ENCODE data around the gene POU2AF3. TPM values are rescaled to one million over a fixed set of nuclear protein-coding genes. Genes with fewer than 3 reads are reported as not detected.

The POU2AF3 gene
- total RNA-seq, 1 experiment from 2014 or later = 8.6 TPM

DNA sequence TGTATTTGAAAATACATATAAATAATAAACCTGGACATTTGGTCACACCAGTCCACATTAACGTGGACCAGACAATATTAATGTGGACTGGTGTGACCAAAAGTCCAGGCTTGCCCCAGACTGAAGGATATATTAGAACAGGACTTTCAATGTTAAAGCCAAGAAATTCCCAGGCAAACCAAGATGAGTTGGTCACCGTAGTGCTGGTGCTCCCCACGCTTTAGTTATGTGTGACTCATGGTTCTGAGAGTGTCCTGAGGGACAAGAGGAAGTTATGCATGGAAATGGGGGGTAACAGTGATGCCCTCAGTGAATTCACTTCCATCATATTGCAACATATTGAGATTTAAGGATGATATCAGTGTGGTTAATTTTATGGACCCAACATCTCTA lies 49.4 kb downstream of the POU2AF3 start:
- Mint-ChIP-seq H3K36me3 (ENCODE audit: insufficient read depth, unreplicated experiment) (peaks cover 6% of the 10 kb centered on the region), H3K27me3 (ENCODE audit: insufficient read depth, unreplicated experiment) (no peaks in the 10 kb centered on the region), H3K27ac (ENCODE audit: unreplicated experiment) (no peak overlapping the region), H3K9me3 (ENCODE audit: unreplicated experiment) (no peaks in the 10 kb centered on the region), H3K4me3 (ENCODE audit: unreplicated experiment) (no peak overlapping the region), H3K4me1 (ENCODE audit: low read depth, unreplicated experiment) (peaks cover 33% of the 10 kb centered on the region)
- BruUV-seq (replicated peaks) = no TSS peak
- intact Hi-C loops (cut with micrococcal nuclease; ENCODE audit: unreplicated experiment) = no loop called here
- H3K27me3 ChIP-seq (replicated peaks; ENCODE audit: control insufficient read depth, insufficient read depth, low read length) = no peaks in the 10 kb centered on the region
- H3K4me3 ChIP-seq (ENCODE audit: low read depth, low read length) = no peak overlapping the region
- H3K9me3 ChIP-seq = no peaks in the 10 kb centered on the region
- no peaks in the 10 kb centered on the region for H3K36me3 ChIP-seq (ENCODE audit: control insufficient read depth, insufficient read depth, low read length)
- ChIA-PET CTCF (no interaction called here), POLR2A (no interaction called here)
- DNase-seq = no peak
- no peak for TF ChIP-seq CTCF (IDR thresholded peaks at IDR 0.05; ENCODE audit: insufficient read depth in 1 of 2, low read depth in 1 of 2, low read length in 1 of 2, severe bottlenecking in 1 of 2, unreplicated experiment in 1 of 2)
- peaks cover 37% of the 10 kb centered on the region for H3K4me1 ChIP-seq

DNA sequence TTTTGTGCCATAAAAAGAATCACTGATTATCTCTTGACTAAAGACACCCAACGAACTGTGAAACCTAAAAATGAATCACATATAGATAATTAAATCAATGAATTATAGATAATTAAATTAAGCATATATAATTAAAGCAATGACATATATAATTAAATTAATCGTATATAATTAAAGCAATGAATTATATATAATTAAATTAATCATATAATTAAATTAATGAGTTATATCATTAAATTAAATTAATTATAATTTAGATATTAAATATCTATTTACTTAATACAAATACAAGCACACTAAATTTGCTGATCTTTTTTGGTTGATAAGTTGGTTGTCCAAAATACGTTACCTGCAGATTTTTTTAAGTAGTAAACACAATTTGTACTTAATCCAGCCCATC lies 49.8 kb downstream of the POU2AF3 start:
- H3K27me3 Mint-ChIP-seq (ENCODE audit: insufficient read depth, unreplicated experiment) = no peaks in the 10 kb centered on the region
- TF ChIP-seq CTCF (IDR thresholded peaks at IDR 0.05; ENCODE audit: insufficient read depth in 1 of 2, low read depth in 1 of 2, low read length in 1 of 2, severe bottlenecking in 1 of 2, unreplicated experiment in 1 of 2) = no peak
- no peaks in the 10 kb centered on the region for H3K36me3 ChIP-seq (ENCODE audit: control insufficient read depth, insufficient read depth, low read length)
- ChIA-PET CTCF (no interaction called here), POLR2A (no interaction called here)
- H3K9me3 Mint-ChIP-seq (ENCODE audit: unreplicated experiment) = no peaks in the 10 kb centered on the region
- no peaks in the 10 kb centered on the region for H3K27me3 ChIP-seq (replicated peaks; ENCODE audit: control insufficient read depth, insufficient read depth, low read length)
- peaks cover 6% of the 10 kb centered on the region for H3K36me3 Mint-ChIP-seq (ENCODE audit: insufficient read depth, unreplicated experiment)
- intact Hi-C loops (cut with micrococcal nuclease; ENCODE audit: unreplicated experiment) = no loop called here
- H3K4me1 ChIP-seq = peaks cover 38% of the 10 kb centered on the region
- H3K4me3 Mint-ChIP-seq (ENCODE audit: unreplicated experiment) = no peak overlapping the region
- no peak for DNase-seq
- no peak overlapping the region for H3K27ac Mint-ChIP-seq (ENCODE audit: unreplicated experiment)
- BruUV-seq (replicated peaks) = no TSS peak
- H3K9me3 ChIP-seq = no peaks in the 10 kb centered on the region
- H3K4me3 ChIP-seq (ENCODE audit: low read depth, low read length) = no peak overlapping the region
- peaks cover 33% of the 10 kb centered on the region for H3K4me1 Mint-ChIP-seq (ENCODE audit: low read depth, unreplicated experiment)

- CTCF ChIA-PET = no interaction called here
- Mint-ChIP-seq H3K4me1 (ENCODE audit: low read depth, unreplicated experiment) (peaks cover 40% of the 10 kb centered on the region), H3K9me3 (ENCODE audit: unreplicated experiment) (no peaks in the 10 kb centered on the region), H3K36me3 (ENCODE audit: insufficient read depth, unreplicated experiment) (peaks cover 6% of the 10 kb centered on the region), H3K4me3 (ENCODE audit: unreplicated experiment) (no peak overlapping the region), H3K27me3 (ENCODE audit: insufficient read depth, unreplicated experiment) (no peaks in the 10 kb centered on the region), H3K27ac (ENCODE audit: unreplicated experiment) (no peak overlapping the region)
- Histone ChIP-seq H3K36me3 (ENCODE audit: control insufficient read depth, insufficient read depth, low read length) (no peaks in the 10 kb centered on the region), H3K4me3 (ENCODE audit: low read depth, low read length) (no peak overlapping the region), H3K27me3 (replicated peaks; ENCODE audit: control insufficient read depth, insufficient read depth, low read length) (no peaks in the 10 kb centered on the region), H3K9me3 (no peaks in the 10 kb centered on the region), H3K4me1 (peaks cover 40% of the 10 kb centered on the region)
- POLR2A ChIA-PET = no interaction called here
- DNase-seq = no peak
- no TSS peak for BruUV-seq (replicated peaks)
- no peak for TF ChIP-seq CTCF (IDR thresholded peaks at IDR 0.05; ENCODE audit: insufficient read depth in 1 of 2, low read depth in 1 of 2, low read length in 1 of 2, severe bottlenecking in 1 of 2, unreplicated experiment in 1 of 2)
- intact Hi-C loops (cut with micrococcal nuclease; ENCODE audit: unreplicated experiment) = no loop called here
Measured at GRCh38 chr11:111349191-111349695, 50.9 kb downstream of the POU2AF3 start.

All from Caco-2 (cell line).